Thoracic aorta (tissue), 2 donors: ENCODE measurements around the gene AFF1. TPM values are rescaled to one million over a fixed set of nuclear protein-coding genes. Genes with fewer than 3 reads are reported as not detected.
"Not testable (repeated sequence)": the region's sequence is repeated elsewhere in the genome, so short reads cannot be mapped to it uniquely, and the experiment has no call there.

Experiments
- ATAC-seq: fragments of 150-250 bp; one replicate; pipeline ENCODE4 v1.8.0; 2017; ENCODE audit warnings: low read depth; ENCODE audit not compliant: insufficient number of reproducible peaks, low FRiP score
- DNase-seq: peaks from one replicate; pipeline ENCODE4 v3.0.0-alpha.2; 2020; ENCODE audit warnings: low spot score
- H3K27ac ChIP-seq, 2 donors: fragments of 200-600 bp; sonication (generic); 1 replicate in 1 of 2; 2 replicates in 1 of 2; pipeline ENCODE4 v1.5.1; 2016; ENCODE audit warnings: mild to moderate bottlenecking in 2 of 2, moderate library complexity in 2 of 2
- H3K27me3 ChIP-seq: fragments of 200-600 bp; sonication (generic); replicated peaks from 2 replicates; pipeline ENCODE4 v1.6.0; 2016; ENCODE audit warnings: mild to moderate bottlenecking; ENCODE audit not compliant: insufficient read depth
- H3K36me3 ChIP-seq: fragments of 200-600 bp; sonication (generic); one replicate; pipeline ENCODE4 v1.5.1; 2016
- H3K4me1 ChIP-seq, 2 donors: fragments of 200-600 bp; sonication (generic); 1 replicate in 1 of 2; 2 replicates in 1 of 2; pipeline versions ENCODE4 v1.5.1 to v1.6.0; 2016; ENCODE audit warnings: low read depth in 2 of 2, mild to moderate bottlenecking in 1 of 2; ENCODE audit not compliant: control insufficient read depth in 1 of 2
- H3K4me3 ChIP-seq: fragments of 200-600 bp; sonication (generic); 2 replicates; pipeline ENCODE4 v1.5.1; 2016; ENCODE audit warnings: mild to moderate bottlenecking
- H3K9me3 ChIP-seq: fragments of 200-600 bp; sonication (generic); 2 replicates; pipeline ENCODE4 v1.5.1; 2016
- CTCF ChIP-seq: fragments of 200-600 bp; sonication (generic); IDR thresholded peaks from one replicate; pipeline ENCODE4 v1.5.1; 2019; ENCODE audit warnings: antibody characterized with exemption
- total RNA-seq, 2 donors: library from RNA; depleted of rRNA; stranded (reverse); fragments of >200 nt; gene quantifications; one replicate each; pipeline versions ENCODE4 v1.1.0 to v1.2.3, GENCODE V29; 2016

AFF1 gene
- total RNA-seq, 2 donors from 2014 or later, result 51.9 to 93.2 TPM

- H3K4me1 ChIP-seq, result peaks cover 5% of the 10 kb centered on the region in 2 donors
- DNase-seq (no peak), ATAC-seq (no peak)
- no peak overlapping the region for H3K4me3 ChIP-seq
- no peak for TF ChIP-seq CTCF
- H3K36me3 ChIP-seq, result no peaks in the 10 kb centered on the region
- no peaks in the 10 kb centered on the region for H3K27me3 ChIP-seq
- H3K27ac ChIP-seq, result no peak overlapping the region
- H3K9me3 ChIP-seq, result no peaks in the 10 kb centered on the region
Measured at GRCh38 chr4:86981789-86982188, 47.0 kb downstream of the AFF1 start.

- not testable (repeated sequence) for H3K27ac ChIP-seq, ATAC-seq, DNase-seq, H3K4me3 ChIP-seq, H3K27me3 ChIP-seq, H3K4me1 ChIP-seq, H3K36me3 ChIP-seq, H3K9me3 ChIP-seq
Measured at GRCh38 chr4:86985852-86986251, 51.0 kb downstream of the AFF1 start.

GRCh38 chr4:86989658-86990057, 54.8 kb downstream of the AFF1 start:
- not testable (repeated sequence) for H3K4me3 ChIP-seq

GRCh38 chr4:86990510-86990909, 55.7 kb downstream of the AFF1 start:
- Histone ChIP-seq H3K36me3 (no peaks in the 10 kb centered on the region), H3K4me3 (no peak overlapping the region), H3K4me1 (no peaks in the 10 kb centered on the region), H3K27ac (no peak overlapping the region), H3K9me3 (no peaks in the 10 kb centered on the region), H3K27me3 (no peaks in the 10 kb centered on the region)
- no peak for TF ChIP-seq CTCF
- no peak for ATAC-seq
- DNase-seq, result no peak

More at GRCh38 chr4:86989658-86990057, 54.8 kb downstream of the AFF1 start:
- not testable (repeated sequence) for H3K36me3 ChIP-seq, H3K9me3 ChIP-seq, H3K4me1 ChIP-seq, ATAC-seq, DNase-seq, H3K27ac ChIP-seq, H3K27me3 ChIP-seq

GRCh38 chr4:86991994-86992393, 57.2 kb downstream of the AFF1 start:
- H3K36me3 ChIP-seq, result no peaks in the 10 kb centered on the region
- no peaks in the 10 kb centered on the region for H3K9me3 ChIP-seq
- no peaks in the 10 kb centered on the region for H3K4me1 ChIP-seq
- H3K27me3 ChIP-seq, result no peaks in the 10 kb centered on the region
- H3K27ac ChIP-seq, result no peak overlapping the region
- H3K4me3 ChIP-seq, result no peak overlapping the region
- no peak for DNase-seq
- no peak for TF ChIP-seq CTCF
- no peak for ATAC-seq

GRCh38 chr4:86993909-86994681, 59.3 kb downstream of the AFF1 start:
- Histone ChIP-seq H3K4me1 (peaks cover 3 to 7% of the 10 kb centered on the region in 2 donors), H3K27ac (no peak overlapping the region), H3K9me3 (no peaks in the 10 kb centered on the region), H3K36me3 (no peaks in the 10 kb centered on the region), H3K4me3 (no peak overlapping the region), H3K27me3 (no peaks in the 10 kb centered on the region)
- TF ChIP-seq CTCF, result no peak
- ATAC-seq, result no peak
- no peak for DNase-seq
